K562 (cell line): ENCODE results near the gene NPEPPS. TPM values are rescaled to one million over a fixed set of nuclear protein-coding genes. Genes with fewer than 3 reads are reported as not detected.
A peak's percentile ranks its signal among the peaks of the same experiment; 100 is the strongest.

Experiments used
- CBX1 ChIP-seq: sonication (generic); IDR thresholded peaks from 2 replicates; pipeline ENCODE4 v1.6.1; 2016; ENCODE audit warnings: antibody characterized with exemption, low read depth, mild to moderate bottlenecking
- E2F6 ChIP-seq, 2 experiments: IDR thresholded peaks; 2 replicates each; pipeline ENCODE4 v1.6.1; 2011; ENCODE audit warnings: borderline replicate concordance in 1 of 2, control low read depth in 1 of 2, low read depth in 1 of 2, low read length in 1 of 2, mild to moderate bottlenecking in 1 of 2, mixed read lengths in 1 of 2, moderate library complexity in 1 of 2; ENCODE audit not compliant: insufficient read depth in 1 of 2, insufficient read length in 1 of 2, poor library complexity in 1 of 2, severe bottlenecking in 1 of 2; ENCODE audit errors: extremely low read depth in 1 of 2
- GATA2 ChIP-seq: sonication (generic); formaldehyde crosslinking; IDR thresholded peaks from 2 replicates; pipeline ENCODE4 v1.4.0; 2020; ENCODE audit warnings: mild to moderate bottlenecking, missing genetic modification reagents
- KDM1A ChIP-seq, 2 experiments: fragments of 450-650 bp; IDR thresholded peaks; 2 replicates each; pipeline ENCODE4 v1.6.1; 2016; ENCODE audit warnings: mild to moderate bottlenecking in 2 of 2
- KLF6 ChIP-seq: fragments of 250-450 bp; sonication (Bioruptor Pico); IDR thresholded peaks from 2 replicates; pipeline ENCODE4 v1.4.0; 2020; ENCODE audit warnings: mild to moderate bottlenecking, moderate library complexity, borderline replicate concordance
- MECOM ChIP-seq: fragments of 250-450 bp; sonication (Bioruptor Pico); IDR thresholded peaks from 2 replicates; pipeline ENCODE4 v1.8.0; 2022; ENCODE audit warnings: inconsistent platforms
- MLX ChIP-seq, 2 experiments: fragments of 450-650 bp in 1 of 2; sonication (generic) in 1 of 2; formaldehyde crosslinking; conservative IDR thresholded peaks; 2 replicates each; pipeline versions ENCODE4 v1.4.0 to v1.8.1; 2020 to 2022; ENCODE audit warnings: mild to moderate bottlenecking in 1 of 2, missing genetic modification reagents in 1 of 2
- POLR2A ChIP-seq: fragments of 450-650 bp; conservative IDR thresholded peaks from 2 replicates; pipeline ENCODE4 v1.6.1; 2016
- RAD21 ChIP-seq, 2 experiments: fragments of 250-450 bp in 1 of 2; fragments of 450-650 bp in 1 of 2; sonication (Bioruptor Pico) in 1 of 2; formaldehyde crosslinking in 1 of 2; IDR thresholded peaks in 1 of 2; conservative IDR thresholded peaks in 1 of 2; 2 replicates each; pipeline versions ENCODE4 v1.4.0 to v1.8.0; 2020 to 2022; ENCODE audit warnings: mild to moderate bottlenecking in 2 of 2, moderate library complexity in 1 of 2
- SUPT5H ChIP-seq: fragments of 450-650 bp; IDR thresholded peaks from 2 replicates; pipeline ENCODE4 v1.6.1; 2016
- ZNF280A ChIP-seq: fragments of 450-650 bp; IDR thresholded peaks from 2 replicates; pipeline ENCODE4 v1.6.1; 2018; ENCODE audit warnings: mild to moderate bottlenecking, low read depth; ENCODE audit not compliant: partially characterized antibody
- ZNF282 ChIP-seq: sonication (generic); formaldehyde crosslinking; IDR thresholded peaks from 2 replicates; pipeline ENCODE4 v1.8.1; 2023; ENCODE audit warnings: missing genetic modification reagents
- ZNF311 ChIP-seq: fragments of 250-450 bp; sonication (Bioruptor Pico); IDR thresholded peaks from 2 replicates; pipeline ENCODE4 v1.4.0; 2020; ENCODE audit warnings: mild to moderate bottlenecking, moderate library complexity
- ZNF780A ChIP-seq: fragments of 250-450 bp; sonication (Bioruptor Pico); IDR thresholded peaks from 2 replicates; pipeline ENCODE4 v1.5.0; 2021; ENCODE audit warnings: mild to moderate bottlenecking
- polyA plus RNA-seq, 8 experiments: library from polyadenylated mRNA; depleted of rRNA in 4 of 8; stranded (reverse) in 5 of 8; unstranded in 3 of 8; fragments of >200 nt; fragmentation: Nextera tagmentation in 2 of 8; fragmentation: Illumina TruSeq in 1 of 8; extraction: Ambion mirVana in 2 of 8; extraction: Trizol in 1 of 8; gene quantifications; 2 replicates each; pipeline versions ENCODE4 v1.2.1 to v1.2.3, GENCODE V29; 2011 to 2014; ENCODE audit warnings: inconsistent platforms in 1 of 8, missing spikeins in 1 of 8
- total RNA-seq, 7 experiments: library from RNA; depleted of rRNA in 6 of 7; stranded (reverse); fragments of >200 nt in 6 of 7; fragmentation: Illumina TruSeq in 2 of 7; extraction: Trizol in 2 of 7; gene quantifications; 2 replicates each; pipeline versions ENCODE4 v1.2.1 to v1.2.3, GENCODE V29; 2011 to 2021; ENCODE audit warnings: low replicate concordance in 1 of 7
- TF ChIP-seq, protein P1 (sequence below): fragments of 450-650 bp; formaldehyde crosslinking; IDR thresholded peaks from 2 replicates; pipeline ENCODE4 v1.4.0; 2022; ENCODE audit warnings: missing genetic modification characterization

The NPEPPS gene
- total and polyA plus RNA-seq, 9 of the 15 experiments (the other 6 are each of a cell fraction or from before 2014, with no cell fraction given), result 21.4 to 108 (median 46.0) TPM

GRCh38 chr17:47650525-47651522 is 119.9 kb downstream of the NPEPPS start (continued):
- TF ChIP-seq ZNF311 (CRISPR knock-in tag), result no peak
- no peak for TF ChIP-seq ZNF282 (CRISPR knock-in tag)
- no peak for TF ChIP-seq ZNF780A (CRISPR knock-in tag)
- TF ChIP-seq CBX1, result no peak
- TF ChIP-seq GATA2 (CRISPR knock-in tag), result no peak
- peak in 1 of 2 experiments; percentile 96; a peak in 2 of 4 replicates for TF ChIP-seq KDM1A (IDR thresholded peaks at IDR 0.05)
- TF ChIP-seq POLR2A, result peak; percentile 70
- TF ChIP-seq ZNF280A, result no peak
- no peak for TF ChIP-seq MLX (CRISPR knock-in tag; conservative IDR thresholded peaks at IDR 0.05)
- TF ChIP-seq KLF6 (CRISPR knock-in tag), result no peak
- TF ChIP-seq MECOM (CRISPR knock-in tag), result no peak
- peak in 1 of 2 experiments; percentile 52 for TF ChIP-seq E2F6 (IDR thresholded peaks at IDR 0.05; ENCODE audit: borderline replicate concordance in 1 of 2, extremely low read depth in 1 of 2, insufficient read depth in 1 of 2, insufficient read length in 1 of 2, low read depth in 1 of 2, low read length in 1 of 2, poor library complexity in 1 of 2, severe bottlenecking in 1 of 2)
- TF ChIP-seq SUPT5H, result peak; percentile 51
- TF ChIP-seq, protein P1, sequence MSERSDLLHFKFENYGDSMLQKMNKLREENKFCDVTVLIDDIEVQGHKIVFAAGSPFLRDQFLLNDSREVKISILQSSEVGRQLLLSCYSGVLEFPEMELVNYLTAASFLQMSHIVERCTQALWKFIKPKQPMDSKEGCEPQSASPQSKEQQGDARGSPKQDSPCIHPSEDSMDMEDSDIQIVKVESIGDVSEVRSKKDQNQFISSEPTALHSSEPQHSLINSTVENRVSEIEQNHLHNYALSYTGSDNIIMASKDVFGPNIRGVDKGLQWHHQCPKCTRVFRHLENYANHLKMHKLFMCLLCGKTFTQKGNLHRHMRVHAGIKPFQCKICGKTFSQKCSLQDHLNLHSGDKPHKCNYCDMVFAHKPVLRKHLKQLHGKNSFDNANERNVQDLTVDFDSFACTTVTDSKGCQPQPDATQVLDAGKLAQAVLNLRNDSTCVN (CRISPR knock-in tag), result no peak
- no peak for TF ChIP-seq RAD21 (CRISPR knock-in tag; conservative IDR thresholded peaks at IDR 0.05 in 1 of 2, IDR thresholded peaks at IDR 0.05 in 1 of 2)
